Peyer's patch (tissue), 4 donors: Measurements from ENCODE around the gene MAPK1IP1L. TPM values are rescaled to one million over a fixed set of nuclear protein-coding genes. Genes with fewer than 3 reads are reported as not detected.
A peak's percentile ranks its signal among the peaks of the same experiment; 100 is the strongest.

ENCODE experiments used
- DNase-seq, 3 donors: peaks; one replicate each; pipeline ENCODE4 v3.0.0-alpha.2; 2017 to 2019
- H3K27ac ChIP-seq, 4 donors: fragments of 200-600 bp; sonication (generic); one replicate each; pipeline ENCODE4 v1.5.1; 2016 to 2019
- H3K27me3 ChIP-seq, 2 donors: fragments of 200-600 bp; sonication (generic); one replicate each; pipeline ENCODE4 v1.5.1; 2019
- H3K36me3 ChIP-seq, 3 donors: fragments of 200-600 bp; sonication (generic); one replicate each; pipeline ENCODE4 v1.5.1; 2016 to 2019
- H3K4me1 ChIP-seq, 4 donors: fragments of 200-600 bp; sonication (generic); one replicate each; pipeline ENCODE4 v1.5.1; 2016 to 2019
- H3K4me3 ChIP-seq, 4 donors: fragments of 200-600 bp; sonication (generic); 1 replicate in 3 of 4; 2 replicates in 1 of 4; pipeline ENCODE4 v1.5.1; 2016 to 2019; ENCODE audit warnings: mild to moderate bottlenecking in 1 of 4
- H3K9me3 ChIP-seq, 4 donors: fragments of 200-600 bp; sonication (generic); one replicate each; pipeline ENCODE4 v1.5.1; 2016 to 2019; ENCODE audit warnings: mild to moderate bottlenecking in 1 of 4
- CTCF ChIP-seq, 6 experiments: fragments of 450-650 bp in 4 of 6; fragments of 200-600 bp in 2 of 6; sonication (generic) in 1 of 6; IDR thresholded peaks; one replicate each; pipeline ENCODE4 v1.5.1; 2017 to 2019; ENCODE audit warnings: antibody characterized with exemption in 6 of 6, mild to moderate bottlenecking in 3 of 6, moderate library complexity in 1 of 6
- POLR2A ChIP-seq, 2 donors: fragments of 450-650 bp; IDR thresholded peaks; one replicate each; pipeline ENCODE4 v1.5.1; 2017; ENCODE audit warnings: antibody characterized with exemption in 2 of 2, mild to moderate bottlenecking in 2 of 2, moderate library complexity in 2 of 2
- total RNA-seq, 4 donors: library from RNA; depleted of rRNA; stranded (reverse); fragments of >200 nt; gene quantifications; one replicate each; pipeline ENCODE4 v1.1.0, GENCODE V29; 2016

MAPK1IP1L gene
- total RNA-seq, 4 donors from 2014 or later, result 27.2 to 56.6 (median 35.2) TPM

- Histone ChIP-seq H3K4me3 (no peak overlapping the region), H3K4me1 (peaks cover 0 to 8% (median 1%) of the 10 kb centered on the region in 4 donors), H3K9me3 (no peaks in the 10 kb centered on the region), H3K27ac (no peak overlapping the region), H3K27me3 (no peaks in the 10 kb centered on the region), H3K36me3 (no peaks in the 10 kb centered on the region)
- no peak for DNase-seq
- TF ChIP-seq POLR2A (IDR thresholded peaks at IDR 0.05), result no peak
- no peak for TF ChIP-seq CTCF (IDR thresholded peaks at IDR 0.05)
Observed at GRCh38 chr14:55088356-55088755, 36.9 kb downstream of the MAPK1IP1L start.

- no peak overlapping the region for H3K4me3 ChIP-seq
- H3K36me3 ChIP-seq, result no peaks in the 10 kb centered on the region
- peaks cover 0 to 9% (median 1%) of the 10 kb centered on the region in 4 donors for H3K4me1 ChIP-seq
- peak overlapping the region in 2 of 4 donors; percentile 23 to 53 for H3K27ac ChIP-seq
- DNase-seq, result peak in 1 of 3 donors; percentile 32
- H3K9me3 ChIP-seq, result no peaks in the 10 kb centered on the region
- TF ChIP-seq CTCF (IDR thresholded peaks at IDR 0.05), result no peak
- no peak for TF ChIP-seq POLR2A (IDR thresholded peaks at IDR 0.05)
- H3K27me3 ChIP-seq, result no peaks in the 10 kb centered on the region
Observed at GRCh38 chr14:55092341-55092740, 40.9 kb downstream of the MAPK1IP1L start.

- H3K27ac ChIP-seq, result no peak overlapping the region
- no peak overlapping the region for H3K4me3 ChIP-seq
- peak in 1 of 3 donors; percentile 23 for DNase-seq
- TF ChIP-seq CTCF (IDR thresholded peaks at IDR 0.05) (no peak), POLR2A (IDR thresholded peaks at IDR 0.05) (no peak)
- H3K27me3 ChIP-seq, result no peaks in the 10 kb centered on the region
- no peaks in the 10 kb centered on the region for H3K9me3 ChIP-seq
- H3K4me1 ChIP-seq, result peaks cover 3 to 19% (median 8%) of the 10 kb centered on the region in 4 donors
- H3K36me3 ChIP-seq, result no peaks in the 10 kb centered on the region
Observed at GRCh38 chr14:55094292-55095157, 43.1 kb downstream of the MAPK1IP1L start.

- Histone ChIP-seq H3K9me3 (no peaks in the 10 kb centered on the region), H3K27me3 (no peaks in the 10 kb centered on the region), H3K4me3 (no peak overlapping the region), H3K27ac (peak overlapping the region; percentile 34 to 68 (median 58)), H3K4me1 (peaks cover 0 to 35% (median 15%) of the 10 kb centered on the region in 4 donors), H3K36me3 (no peaks in the 10 kb centered on the region)
- DNase-seq, result peak in 2 of 3 donors; percentile 75 to 82
- TF ChIP-seq CTCF (IDR thresholded peaks at IDR 0.05) (no peak), POLR2A (IDR thresholded peaks at IDR 0.05) (no peak)
Observed at GRCh38 chr14:55097881-55098560, 46.6 kb downstream of the MAPK1IP1L start.

GRCh38 chr14:55098561-55098898, 47.1 kb downstream of the MAPK1IP1L start:
- TF ChIP-seq POLR2A (IDR thresholded peaks at IDR 0.05) (no peak), CTCF (IDR thresholded peaks at IDR 0.05) (no peak)
- Histone ChIP-seq H3K9me3 (no peaks in the 10 kb centered on the region), H3K4me3 (no peak overlapping the region), H3K36me3 (no peaks in the 10 kb centered on the region), H3K27me3 (no peaks in the 10 kb centered on the region), H3K27ac (peak overlapping the region; percentile 34 to 68 (median 58)), H3K4me1 (peaks cover 0 to 39% (median 19%) of the 10 kb centered on the region in 4 donors)
- no peak for DNase-seq
